ENCODE data around the gene NRXN3.

Gene NRXN3

DNA sequence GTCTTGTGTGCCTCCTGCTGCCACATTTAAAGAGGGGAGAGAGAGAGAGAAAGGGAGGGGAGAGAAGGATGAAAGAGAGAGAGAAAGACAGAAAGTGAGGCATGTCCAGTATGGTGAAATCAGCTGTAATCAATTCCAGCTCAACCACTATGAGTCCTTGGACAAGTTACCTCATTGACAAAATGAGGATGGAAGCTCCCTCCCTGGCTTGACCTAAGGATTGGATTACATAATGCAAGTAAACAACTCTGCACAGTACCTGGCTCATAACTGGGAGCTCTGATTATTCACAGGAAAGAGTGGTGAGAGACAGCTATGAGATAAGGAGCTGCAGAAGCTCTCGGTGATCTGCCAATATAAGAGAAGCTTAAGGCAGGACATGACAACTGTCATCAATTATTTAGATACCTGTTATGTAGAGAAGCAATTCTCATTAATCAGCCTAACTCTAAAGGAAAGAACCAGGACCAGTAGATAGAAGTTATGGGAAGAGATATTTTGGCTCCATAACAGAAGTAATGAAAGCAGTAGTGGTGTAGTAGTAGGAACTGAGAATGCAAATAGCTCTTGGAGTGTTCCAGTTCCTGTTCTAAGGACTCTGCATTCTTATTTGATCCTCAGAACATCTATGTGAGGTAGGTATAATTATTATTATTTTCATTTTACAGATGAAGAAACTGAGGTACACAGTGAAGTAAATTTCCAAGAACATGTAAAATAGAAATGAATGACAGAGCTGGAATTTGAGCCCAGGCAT lies 1249.6 kb downstream of the NRXN3 start:
- peak; percentile 8 for DNase-seq (ENCODE audit: low read depth)

DNA sequence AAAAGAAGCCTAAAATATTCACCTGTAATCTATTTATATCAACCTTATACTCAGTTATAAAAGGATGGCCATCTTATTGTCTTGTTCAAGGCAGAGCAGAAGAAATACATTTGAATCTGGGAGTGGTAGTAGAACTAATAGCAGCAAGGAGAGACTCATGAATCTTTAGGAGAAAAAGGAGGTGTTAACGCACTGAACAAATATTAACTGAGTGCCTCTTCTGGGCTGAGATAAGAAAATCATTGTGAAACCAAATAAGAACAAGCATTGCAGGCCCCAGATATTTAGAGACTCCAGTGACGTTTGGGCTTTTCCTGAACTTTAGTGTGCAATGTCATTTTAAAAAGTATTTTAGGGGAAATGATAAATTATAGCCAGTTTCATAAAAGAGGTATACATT lies 1250.6 kb downstream of the NRXN3 start:
- no peak for DNase-seq (ENCODE audit: low read depth)

DNA sequence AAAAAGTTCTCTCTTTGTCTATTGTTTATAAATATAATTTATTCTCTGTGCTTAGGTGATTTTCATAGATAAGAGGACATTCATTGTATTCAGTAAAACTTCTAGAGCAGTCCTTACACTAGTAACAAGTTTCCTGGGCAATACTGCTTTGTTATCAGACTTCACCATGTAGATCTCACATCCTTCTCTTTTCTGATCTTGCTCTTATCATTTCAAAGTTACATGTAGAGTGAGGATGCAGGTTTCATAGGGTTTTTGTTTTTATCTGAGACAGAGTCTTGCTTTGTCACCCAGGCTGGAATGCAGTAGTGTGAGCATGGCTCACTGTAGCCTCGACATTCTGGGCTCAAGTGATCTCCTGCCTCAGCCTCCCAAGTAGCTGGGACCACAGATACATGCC lies 1251.6 kb downstream of the NRXN3 start:
- DNase-seq (ENCODE audit: low read depth) = no peak

DNA sequence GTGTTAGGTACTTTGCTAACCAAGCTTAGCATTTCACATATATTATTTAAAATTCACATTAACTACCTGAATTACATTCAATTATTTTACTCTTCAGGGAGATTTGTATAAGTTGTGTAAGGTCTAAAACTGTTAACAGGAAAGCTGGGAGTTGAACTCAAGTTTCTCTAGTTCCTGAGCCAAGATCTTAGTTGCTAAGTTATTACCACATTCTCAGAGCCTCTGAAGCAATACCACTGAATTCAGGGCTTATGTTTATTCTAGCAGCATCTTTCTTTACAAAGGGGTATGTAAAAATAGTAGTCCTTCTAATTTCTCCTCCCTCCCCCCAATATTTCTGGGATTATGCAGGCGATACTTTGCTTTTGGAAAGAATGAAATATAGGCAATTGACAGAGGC lies 1254.3 kb downstream of the NRXN3 start:
- DNase-seq (ENCODE audit: low read depth) = peak; percentile 48

DNA sequence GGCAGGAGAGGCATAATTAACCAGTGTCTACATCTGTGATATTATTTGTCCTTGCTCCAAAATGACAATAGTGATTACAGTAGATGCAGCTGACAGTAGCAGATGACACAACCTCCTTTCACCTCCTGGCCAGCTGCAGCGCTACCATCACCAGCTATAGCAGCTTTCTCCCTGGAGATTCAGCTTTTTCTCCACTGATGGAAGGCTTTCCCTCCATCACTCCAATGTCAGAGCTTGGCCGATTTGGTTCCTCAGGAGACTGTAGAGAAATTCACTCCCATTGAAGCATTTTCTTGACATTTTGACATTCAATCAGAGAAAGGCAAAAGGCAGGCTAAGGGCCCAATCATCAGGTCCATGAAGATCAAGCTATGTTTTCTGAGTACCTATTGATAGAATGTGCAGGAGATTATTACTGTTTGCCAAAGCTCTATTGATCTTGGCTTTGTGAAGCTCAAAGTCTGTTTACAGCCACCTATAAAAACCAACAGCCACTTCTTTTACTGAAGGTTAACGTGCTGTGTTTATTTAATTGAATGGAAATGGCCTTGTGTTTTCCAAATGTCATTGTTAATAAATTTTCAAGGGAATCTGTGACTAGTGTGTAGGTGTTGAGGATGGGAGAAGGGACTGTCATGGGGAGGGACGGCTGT lies 1256.1 kb downstream of the NRXN3 start:
- no peak for DNase-seq (ENCODE audit: low read depth)

DNA sequence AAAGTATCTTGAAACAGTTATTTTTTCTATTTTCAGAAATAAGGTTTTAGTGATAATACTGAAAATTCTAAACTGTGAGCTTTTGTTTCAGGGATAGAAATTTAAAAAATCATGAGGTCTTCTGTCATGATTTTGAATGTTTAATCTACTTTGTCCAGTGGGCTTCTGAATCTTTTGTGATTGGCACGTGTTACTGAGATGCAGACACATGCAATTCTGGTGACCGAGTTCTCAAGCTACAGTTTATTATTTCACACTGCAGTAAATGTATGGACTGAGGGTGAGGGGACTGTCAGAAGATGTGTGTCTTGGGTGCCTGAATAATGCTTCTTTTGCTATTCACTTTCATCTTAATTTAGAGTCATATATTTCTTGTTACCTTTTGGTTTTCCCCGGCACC lies 1262.5 kb downstream of the NRXN3 start:
- DNase-seq (ENCODE audit: low read depth) = no peak

DNA sequence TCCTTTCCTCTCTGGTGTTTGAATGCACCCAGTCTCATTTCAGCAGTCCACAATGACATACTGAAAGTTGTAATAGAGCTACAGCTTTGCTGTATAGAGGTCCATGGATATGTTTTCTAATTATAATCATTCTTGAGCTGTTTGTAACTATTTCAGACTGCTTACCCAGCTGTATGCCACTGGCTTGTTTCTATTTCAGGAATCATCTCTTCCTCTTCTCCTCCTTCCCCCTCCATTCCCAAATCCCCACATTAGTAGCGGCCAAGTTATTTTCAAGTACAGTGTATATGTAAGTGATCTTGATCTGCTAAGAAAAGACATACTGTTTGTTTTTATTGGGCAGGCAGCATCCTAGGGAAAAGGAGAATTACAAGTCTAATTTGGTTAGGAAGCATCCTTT lies 1266.2 kb downstream of the NRXN3 start:
- no peak for DNase-seq (ENCODE audit: low read depth)

DNA sequence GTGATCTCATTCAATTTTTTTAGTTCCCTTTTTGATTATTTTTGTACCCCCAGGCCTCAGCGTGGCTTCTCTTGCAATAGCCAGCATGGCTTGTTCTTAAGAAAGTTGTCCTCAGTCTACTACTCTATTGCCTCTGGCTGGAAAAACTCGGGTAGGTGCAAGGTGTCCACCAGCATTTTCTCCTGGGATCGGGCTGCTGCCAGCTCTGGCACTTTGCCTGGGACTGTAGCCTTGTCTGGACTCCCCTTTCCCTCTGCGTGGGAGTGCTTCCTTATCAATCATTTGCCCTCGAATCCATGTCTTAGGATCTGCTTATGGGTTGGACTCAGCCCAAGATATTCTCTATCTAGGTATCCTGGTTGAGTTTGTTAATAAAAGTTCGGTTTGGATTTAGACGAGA lies 1267.8 kb downstream of the NRXN3 start:
- DNase-seq (ENCODE audit: low read depth) = no peak

DNA sequence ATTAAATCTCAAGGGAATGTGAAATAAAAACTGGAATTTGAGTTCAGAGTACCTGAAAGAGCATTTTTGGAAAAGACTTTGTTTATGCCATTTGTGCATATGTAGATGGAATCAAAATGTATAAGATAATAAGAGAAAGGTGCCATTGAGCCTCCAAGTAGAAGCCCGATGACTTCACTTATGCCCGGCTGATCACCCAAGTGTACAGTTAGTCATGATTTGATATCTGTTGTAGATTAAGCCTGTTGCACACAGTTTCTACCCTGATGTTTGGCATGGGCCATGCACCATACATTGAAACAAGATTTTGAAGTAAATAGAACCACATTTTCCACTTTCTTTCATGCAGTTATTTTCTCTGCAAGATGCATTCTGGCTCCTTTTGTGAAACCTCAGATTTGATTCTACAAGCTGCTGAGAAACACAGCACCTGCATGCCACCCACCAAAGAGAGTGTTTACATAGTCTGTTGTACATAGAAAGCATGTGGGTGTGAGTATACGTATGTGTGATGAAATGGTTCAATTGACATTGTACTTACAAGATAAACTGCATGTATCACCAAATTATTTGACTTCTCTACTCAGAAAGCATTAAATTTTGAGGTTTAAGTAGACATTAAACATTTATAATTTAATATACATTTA lies 1268.6 kb downstream of the NRXN3 start:
- no peak for DNase-seq (ENCODE audit: low read depth)

DNA sequence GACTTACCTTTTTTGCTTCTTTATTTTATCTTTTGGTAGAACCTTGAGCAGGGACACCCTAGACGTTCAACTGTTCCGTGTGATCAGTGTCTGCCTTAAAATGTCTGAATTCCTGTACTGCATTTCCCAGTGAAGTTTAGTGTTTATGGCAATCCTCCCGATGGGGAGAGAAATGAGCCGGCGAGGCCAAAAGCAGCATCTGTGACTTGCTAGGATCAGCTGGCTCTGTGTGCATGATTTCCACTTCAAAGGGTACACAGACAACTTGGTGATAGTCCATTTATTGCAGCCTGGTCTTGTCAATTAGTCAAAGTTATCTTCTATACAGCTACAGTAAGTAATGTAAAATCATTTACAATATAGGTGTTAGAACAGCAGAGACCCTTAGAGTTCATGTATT lies 1272.6 kb downstream of the NRXN3 start:
- no peak for DNase-seq (ENCODE audit: low read depth)

DNA sequence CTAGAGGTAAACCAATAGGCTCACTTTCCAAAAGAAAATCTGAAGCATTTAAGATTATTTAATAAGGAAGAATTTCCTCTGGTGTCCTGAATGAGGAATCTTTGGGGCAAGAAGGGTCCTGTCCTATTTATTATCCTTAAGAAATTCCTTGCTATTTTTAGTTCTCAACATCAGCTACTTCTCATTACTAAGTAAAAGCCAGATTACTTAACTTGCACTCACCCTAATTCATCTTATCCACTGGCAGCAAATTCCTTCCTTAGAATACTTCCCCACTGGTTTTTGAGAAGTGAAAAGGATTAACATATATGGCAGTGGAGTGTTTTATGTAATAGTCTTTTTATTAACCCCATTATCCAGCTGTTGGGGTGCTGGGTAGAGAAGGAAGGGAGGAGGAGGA lies 1273.4 kb downstream of the NRXN3 start:
- DNase-seq (ENCODE audit: low read depth) = no peak

DNA sequence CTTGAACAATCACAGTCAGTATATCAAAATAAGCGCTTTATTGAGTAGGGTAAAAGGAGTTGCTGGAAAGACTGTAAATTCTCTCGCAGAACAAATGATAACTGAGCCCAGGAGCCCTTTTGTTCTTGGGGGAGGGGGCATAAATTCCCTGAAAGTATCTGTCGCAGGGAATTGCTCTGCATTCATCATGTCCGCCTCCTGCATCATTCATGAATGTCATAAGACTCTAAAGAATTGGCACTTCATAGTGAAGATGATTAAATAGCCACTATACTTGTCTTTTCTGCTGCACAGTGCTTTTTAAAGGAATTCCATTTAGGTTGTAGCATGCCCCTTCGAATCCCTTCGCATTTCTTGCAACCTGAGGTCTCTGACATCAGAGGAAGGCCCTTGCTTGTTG lies 1278.8 kb downstream of the NRXN3 start:
- no peak for DNase-seq (ENCODE audit: low read depth)

DNA sequence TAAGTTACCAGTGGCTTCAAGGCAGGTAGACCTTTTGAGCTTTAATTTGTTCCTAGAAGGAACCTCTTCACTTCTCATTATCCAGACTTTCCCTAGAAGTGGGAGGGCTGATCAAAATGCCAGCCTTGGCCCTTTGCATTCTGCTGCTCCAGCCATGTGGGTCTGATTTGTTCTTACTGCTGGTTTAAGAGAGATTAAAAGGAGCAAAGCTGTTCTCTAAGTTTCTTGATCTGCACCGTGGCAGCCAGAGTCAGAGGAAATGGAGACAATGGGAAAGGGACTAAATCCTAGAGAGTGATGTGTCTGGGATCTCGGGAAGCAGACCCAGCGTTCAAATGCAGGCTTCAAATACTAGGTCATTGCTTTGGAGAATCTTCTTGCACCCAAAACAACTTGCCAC lies 1281.4 kb downstream of the NRXN3 start:
- DNase-seq (ENCODE audit: low read depth) = no peak

DNA sequence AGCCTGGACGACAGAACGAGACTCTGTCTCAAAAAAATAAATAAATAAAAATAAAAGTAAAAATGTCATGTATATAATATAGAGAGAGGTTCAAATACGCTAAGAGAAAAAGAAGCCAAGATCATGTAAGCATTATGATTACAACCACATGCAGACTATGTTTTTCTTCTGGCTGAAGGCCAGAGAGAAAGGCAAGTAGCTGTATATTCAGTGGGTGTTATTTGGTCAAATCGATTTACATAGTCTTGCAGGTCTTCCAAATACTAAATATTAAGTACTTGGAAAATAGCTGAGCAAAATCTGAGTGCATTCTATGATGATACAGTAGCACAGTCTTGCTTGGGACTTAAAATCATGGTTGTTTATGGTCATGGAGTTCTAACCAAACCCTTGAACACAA lies 1283.1 kb downstream of the NRXN3 start:
- peak; percentile 1 for DNase-seq (ENCODE audit: low read depth)

DNA sequence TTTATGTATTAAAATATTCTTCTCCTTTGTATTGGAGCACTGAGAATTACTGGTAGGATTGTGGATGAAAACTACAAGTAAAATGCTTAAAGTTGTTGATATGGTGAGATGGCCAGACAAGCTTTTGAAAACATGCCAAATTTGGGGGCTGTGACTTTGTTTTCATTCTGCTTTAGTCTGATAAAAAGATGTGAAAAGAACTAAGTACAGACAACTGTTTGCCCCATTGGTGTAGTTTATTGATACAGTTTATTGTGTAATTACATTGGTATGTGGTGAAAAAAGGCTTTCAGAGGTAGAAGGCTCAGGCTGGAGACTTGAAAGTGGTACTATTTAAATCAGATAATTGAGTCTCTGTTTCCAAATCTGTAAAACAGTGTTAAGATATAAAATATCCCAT lies 1294.3 kb downstream of the NRXN3 start:
- DNase-seq (ENCODE audit: low read depth) = peak; percentile 4

DNA sequence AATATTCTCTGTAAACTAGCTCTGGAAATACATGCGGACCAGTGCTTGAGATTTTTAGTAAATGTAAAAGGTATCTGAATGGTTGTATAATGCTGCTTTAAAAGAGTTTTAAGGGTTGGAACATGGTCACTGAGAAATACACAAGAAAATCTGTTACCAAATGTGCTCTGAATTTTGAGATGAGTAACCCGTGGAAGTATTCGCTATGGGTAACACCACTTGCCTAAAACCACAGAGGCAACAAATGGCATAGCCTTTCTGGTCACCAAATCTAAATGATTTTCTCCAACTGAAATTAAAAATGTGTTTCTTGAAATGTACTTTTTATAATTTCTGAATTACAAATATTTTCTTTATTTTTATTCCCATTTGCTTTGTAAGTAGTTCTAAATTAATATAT lies 1295.5 kb downstream of the NRXN3 start:
- no peak for DNase-seq (ENCODE audit: low read depth)

DNA sequence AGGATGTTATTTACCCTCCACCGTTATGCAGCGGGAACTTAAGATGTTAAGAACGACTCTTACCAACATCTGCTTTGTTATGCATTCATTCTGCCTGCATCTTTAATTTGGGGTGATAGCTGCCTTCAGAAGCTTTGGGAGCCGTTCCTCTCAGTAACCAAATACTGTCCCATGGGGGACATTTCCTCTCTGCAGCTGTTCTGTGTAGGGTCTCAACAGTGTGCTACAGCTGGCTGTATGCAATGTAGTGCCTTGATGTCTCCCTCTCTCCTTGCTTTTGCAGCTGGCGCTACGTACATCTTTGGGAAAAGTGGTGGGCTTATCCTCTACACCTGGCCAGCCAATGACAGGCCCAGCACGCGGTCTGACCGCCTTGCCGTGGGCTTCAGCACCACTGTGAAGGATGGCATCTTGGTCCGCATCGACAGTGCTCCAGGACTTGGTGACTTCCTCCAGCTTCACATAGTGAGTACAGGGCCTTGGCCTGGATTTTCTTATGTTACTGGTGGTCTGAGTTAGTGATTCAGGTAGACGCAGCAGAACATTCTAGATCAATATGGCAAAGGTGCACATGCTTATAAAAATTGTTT lies 1296.9 kb downstream of the NRXN3 start:
- no peak for DNase-seq (ENCODE audit: low read depth)

DNA sequence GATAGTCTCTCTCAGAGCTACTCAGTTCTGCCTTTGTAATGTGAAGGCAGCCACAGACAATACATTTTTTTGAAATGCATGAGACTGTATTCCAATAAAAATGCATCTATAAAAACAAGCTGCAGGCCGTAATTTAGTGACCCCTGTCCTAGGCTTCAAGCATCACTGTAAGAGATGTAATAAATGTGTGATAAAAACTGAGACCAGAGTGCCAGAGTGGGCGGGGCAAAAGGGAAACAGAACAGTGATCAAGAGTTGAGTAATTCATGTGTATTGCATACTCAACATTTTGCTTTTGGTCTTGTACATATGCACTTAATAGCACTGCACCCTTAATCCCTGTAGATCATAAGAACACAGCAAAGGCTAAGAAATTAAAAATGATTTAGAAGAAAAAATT lies 1297.7 kb downstream of the NRXN3 start:
- DNase-seq (ENCODE audit: low read depth) = peak; percentile 1

DNA sequence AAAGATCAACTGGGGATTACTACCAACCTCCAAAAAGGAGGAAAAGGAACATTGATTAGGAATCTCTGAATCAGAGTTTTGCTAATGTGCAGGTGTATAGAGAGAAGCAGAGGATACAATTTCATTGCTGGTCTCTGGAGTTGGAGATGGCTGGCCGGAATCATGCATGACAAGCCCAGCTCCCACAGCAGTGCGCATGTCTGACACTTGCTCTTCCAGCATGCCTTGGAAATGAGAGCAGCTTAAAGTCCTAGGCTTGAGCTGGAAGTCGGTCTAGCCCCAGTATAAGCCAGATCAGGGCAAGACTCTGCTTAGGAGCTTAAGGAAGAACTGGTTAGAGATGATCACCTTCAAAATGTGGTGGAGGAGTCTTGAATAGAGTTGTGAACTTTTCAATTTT lies 1298.3 kb downstream of the NRXN3 start:
- no peak for DNase-seq (ENCODE audit: low read depth)

DNA sequence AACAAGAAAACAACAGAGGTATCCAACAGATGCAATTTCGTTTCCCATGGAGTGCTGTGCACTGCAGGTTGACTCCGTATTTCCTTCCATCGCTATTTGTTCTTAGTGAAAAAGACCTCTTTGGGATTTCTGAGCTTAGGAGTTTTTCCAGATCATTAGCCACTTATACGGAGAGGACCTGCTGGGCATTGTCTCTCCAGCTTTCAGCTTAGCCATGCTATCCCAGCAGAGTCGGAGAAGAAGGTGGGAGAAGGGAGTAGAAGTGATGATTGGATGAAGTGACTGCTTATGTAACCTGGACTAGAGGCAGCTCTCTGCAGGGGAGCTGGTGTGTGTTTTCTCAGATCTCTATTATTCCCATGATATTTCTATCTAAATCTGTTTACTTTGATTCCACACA lies 1303.5 kb downstream of the NRXN3 start:
- no peak for DNase-seq (ENCODE audit: low read depth)

DNA sequence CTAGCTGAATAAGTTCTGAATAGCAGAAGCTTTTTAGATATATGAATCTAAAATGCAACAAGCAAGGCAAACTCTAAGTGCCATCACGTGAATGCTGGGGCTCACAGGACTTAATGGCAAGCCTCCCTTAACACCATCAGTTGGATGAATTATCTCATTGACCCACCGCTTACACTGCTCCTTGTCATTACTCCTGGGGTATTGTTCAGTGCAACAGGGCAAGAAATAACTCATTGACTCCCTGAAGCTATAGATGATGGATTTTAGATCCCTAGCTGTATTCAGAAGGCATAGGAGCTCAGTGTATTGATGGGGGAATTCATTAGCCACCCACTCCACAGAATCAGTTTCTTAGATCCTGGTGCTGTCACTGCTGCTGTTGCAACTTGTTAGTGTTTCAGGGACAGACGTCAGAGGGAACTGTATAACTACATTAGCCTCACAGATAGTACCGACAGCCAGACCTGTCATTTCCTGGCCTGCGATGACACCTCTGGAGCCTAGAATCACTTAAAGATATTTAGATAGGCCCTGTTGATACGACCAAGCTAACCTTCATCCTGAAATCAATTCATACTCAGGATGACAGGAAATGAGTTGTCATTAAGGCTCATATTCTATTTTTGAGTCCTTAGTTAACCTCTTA lies 1305.8 kb downstream of the NRXN3 start:
- no peak for DNase-seq (ENCODE audit: low read depth)

DNA sequence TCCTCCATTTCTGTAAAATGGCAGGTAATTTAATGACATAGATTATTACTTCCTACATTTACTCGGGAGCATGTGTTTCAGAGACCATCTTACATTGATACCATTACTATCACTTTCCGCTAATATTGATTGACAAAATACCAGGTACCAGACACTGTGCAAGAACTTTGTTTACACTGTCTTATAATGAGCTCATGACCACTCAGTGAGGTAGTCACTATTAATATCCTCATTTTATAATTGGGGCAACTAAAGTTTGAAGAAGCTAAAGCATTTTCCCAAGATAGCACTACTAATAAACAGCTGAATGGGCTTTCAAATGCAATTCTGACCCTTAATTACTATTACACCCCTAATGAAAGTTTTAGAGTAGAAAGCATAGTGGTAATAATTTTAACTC lies 1306.4 kb downstream of the NRXN3 start:
- DNase-seq (ENCODE audit: low read depth) = no peak

DNA sequence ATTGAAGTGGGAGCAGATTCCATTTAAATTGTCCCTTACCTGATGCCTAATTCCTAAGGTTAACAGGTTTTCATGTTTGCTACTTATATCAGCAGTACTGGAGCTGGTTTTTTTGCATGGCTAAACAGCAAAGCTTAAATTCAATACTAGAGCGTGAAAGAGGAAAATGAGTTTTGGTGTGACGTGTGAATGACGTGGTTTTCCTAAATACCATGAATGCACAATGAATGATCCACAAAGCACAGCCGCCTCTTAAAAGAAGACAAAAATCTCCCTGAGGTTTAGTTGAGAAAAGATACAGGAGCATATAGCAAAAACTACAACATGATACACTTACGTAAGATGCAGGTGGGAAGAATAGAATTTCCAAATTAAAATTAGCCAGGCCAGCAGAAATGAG lies 1310.0 kb downstream of the NRXN3 start:
- no peak for DNase-seq (ENCODE audit: low read depth)
